Measurements from ENCODE around the gene SHROOM3. TPM values are rescaled to one million over a fixed set of nuclear protein-coding genes. Genes with fewer than 3 reads are reported as not detected.
A peak's percentile ranks its signal among the peaks of the same experiment; 100 is the strongest.

Gene SHROOM3
- total RNA-seq, 2 donors from 2014 or later, result 18.1 to 21.8 TPM

DNA sequence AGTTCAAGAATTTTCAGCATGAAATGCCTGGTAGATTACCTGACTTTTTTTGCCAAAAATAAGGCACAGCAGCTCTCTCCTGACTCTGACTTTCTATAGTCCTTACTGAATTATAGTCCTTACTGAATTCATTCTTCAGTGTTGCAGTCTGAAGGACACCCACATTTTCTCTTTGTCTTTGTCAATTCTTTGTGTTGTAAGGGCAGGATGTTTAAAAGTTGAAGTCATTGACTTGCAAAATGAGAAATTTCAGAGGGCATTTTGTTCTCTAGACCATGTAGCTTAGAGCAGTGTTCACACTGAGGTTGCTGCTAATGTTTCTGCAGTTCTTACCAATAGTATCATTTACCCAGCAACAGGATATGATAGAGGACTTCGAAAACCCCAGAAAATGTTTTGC lies 295.0 kb downstream of the SHROOM3 start:
- H3K4me3 Mint-ChIP-seq, result no peak overlapping the region
- no peaks in the 10 kb centered on the region for H3K9me3 ChIP-seq (ENCODE audit: control insufficient read depth, low read length)
- peaks cover 14% of the 10 kb centered on the region for H3K4me1 ChIP-seq (ENCODE audit: control insufficient read depth, insufficient read depth, low read length)
- no peak overlapping the region for H3K27ac Mint-ChIP-seq
- WGBS, 2 experiments (ENCODE audit: insufficient coverage in 1 of 2, insufficient read length in 1 of 2), result 100% methylated on average over 1 of the region's 1 CpG; no CpG with 5 or more reads in 1 of the 2 experiments
- H3K9ac ChIP-seq (ENCODE audit: extremely low read depth, low read length, poor library complexity, severe bottlenecking), result no peak overlapping the region
- H3K9me3 Mint-ChIP-seq, result peaks cover 10% of the 10 kb centered on the region
- peaks cover 15% of the 10 kb centered on the region for H3K36me3 Mint-ChIP-seq (ENCODE audit: low read depth)
- DNase-seq, result no peak
- TF ChIP-seq, protein P1, sequence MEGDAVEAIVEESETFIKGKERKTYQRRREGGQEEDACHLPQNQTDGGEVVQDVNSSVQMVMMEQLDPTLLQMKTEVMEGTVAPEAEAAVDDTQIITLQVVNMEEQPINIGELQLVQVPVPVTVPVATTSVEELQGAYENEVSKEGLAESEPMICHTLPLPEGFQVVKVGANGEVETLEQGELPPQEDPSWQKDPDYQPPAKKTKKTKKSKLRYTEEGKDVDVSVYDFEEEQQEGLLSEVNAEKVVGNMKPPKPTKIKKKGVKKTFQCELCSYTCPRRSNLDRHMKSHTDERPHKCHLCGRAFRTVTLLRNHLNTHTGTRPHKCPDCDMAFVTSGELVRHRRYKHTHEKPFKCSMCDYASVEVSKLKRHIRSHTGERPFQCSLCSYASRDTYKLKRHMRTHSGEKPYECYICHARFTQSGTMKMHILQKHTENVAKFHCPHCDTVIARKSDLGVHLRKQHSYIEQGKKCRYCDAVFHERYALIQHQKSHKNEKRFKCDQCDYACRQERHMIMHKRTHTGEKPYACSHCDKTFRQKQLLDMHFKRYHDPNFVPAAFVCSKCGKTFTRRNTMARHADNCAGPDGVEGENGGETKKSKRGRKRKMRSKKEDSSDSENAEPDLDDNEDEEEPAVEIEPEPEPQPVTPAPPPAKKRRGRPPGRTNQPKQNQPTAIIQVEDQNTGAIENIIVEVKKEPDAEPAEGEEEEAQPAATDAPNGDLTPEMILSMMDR (conservative IDR thresholded peaks at IDR 0.05), result no peak
- peak overlapping the region; percentile 57 for H3K27ac ChIP-seq (ENCODE audit: low read depth, low read length)
- no peak overlapping the region for H3K4me3 ChIP-seq (ENCODE audit: low read length)
- H3K27me3 Mint-ChIP-seq (ENCODE audit: insufficient read depth), result no peaks in the 10 kb centered on the region
- peaks cover 40% of the 10 kb centered on the region for H3K4me1 Mint-ChIP-seq
- H3K36me3 ChIP-seq (ENCODE audit: control insufficient read depth, insufficient read depth, low read length), result peaks cover 16% of the 10 kb centered on the region
- H3K27me3 ChIP-seq (ENCODE audit: control insufficient read depth, insufficient read depth, low read length, poor library complexity, severe bottlenecking), result no peaks in the 10 kb centered on the region

DNA sequence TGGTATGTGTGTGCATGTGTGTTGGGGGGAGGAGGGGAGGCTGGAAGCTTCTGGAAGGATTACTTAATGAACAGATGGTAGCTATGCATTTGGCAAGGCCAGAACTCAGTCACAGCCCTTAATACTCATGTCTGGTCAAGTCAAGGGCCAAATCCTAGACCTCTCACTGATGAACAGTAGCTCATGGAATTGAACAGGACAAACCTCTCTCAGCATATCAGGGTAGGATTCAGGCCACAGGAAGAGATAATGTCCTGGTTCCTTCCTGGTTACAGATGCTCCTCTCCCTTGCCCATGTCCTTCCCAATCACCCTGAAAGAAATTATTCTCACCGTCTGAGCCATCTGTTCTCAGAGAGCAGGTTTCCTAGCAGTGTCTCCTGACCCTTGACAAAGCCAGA lies 297.2 kb downstream of the SHROOM3 start:
- H3K27ac Mint-ChIP-seq, result no peak overlapping the region
- H3K27me3 Mint-ChIP-seq (ENCODE audit: insufficient read depth), result no peaks in the 10 kb centered on the region
- peaks cover 6% of the 10 kb centered on the region for H3K9me3 Mint-ChIP-seq
- peaks cover 19% of the 10 kb centered on the region for H3K36me3 ChIP-seq (ENCODE audit: control insufficient read depth, insufficient read depth, low read length)
- no peak overlapping the region for H3K4me3 ChIP-seq (ENCODE audit: low read length)
- peaks cover 14% of the 10 kb centered on the region for H3K4me1 ChIP-seq (ENCODE audit: control insufficient read depth, insufficient read depth, low read length)
- no peaks in the 10 kb centered on the region for H3K27me3 ChIP-seq (ENCODE audit: control insufficient read depth, insufficient read depth, low read length, poor library complexity, severe bottlenecking)
- 100% methylated on average over 1 of the region's 1 CpG; no CpG with 5 or more reads in 1 of the 2 experiments for WGBS, 2 experiments (ENCODE audit: insufficient coverage in 1 of 2, insufficient read length in 1 of 2)
- no peaks in the 10 kb centered on the region for H3K9me3 ChIP-seq (ENCODE audit: control insufficient read depth, low read length)
- no peak overlapping the region for H3K27ac ChIP-seq (ENCODE audit: low read depth, low read length)
- H3K4me1 Mint-ChIP-seq, result peaks cover 29% of the 10 kb centered on the region
- DNase-seq, result no peak
- no peak overlapping the region for H3K9ac ChIP-seq (ENCODE audit: extremely low read depth, low read length, poor library complexity, severe bottlenecking)
- no peak overlapping the region for H3K4me3 Mint-ChIP-seq
- TF ChIP-seq, protein P1 (conservative IDR thresholded peaks at IDR 0.05), result no peak
- peaks cover 9% of the 10 kb centered on the region for H3K36me3 Mint-ChIP-seq (ENCODE audit: low read depth)

DNA sequence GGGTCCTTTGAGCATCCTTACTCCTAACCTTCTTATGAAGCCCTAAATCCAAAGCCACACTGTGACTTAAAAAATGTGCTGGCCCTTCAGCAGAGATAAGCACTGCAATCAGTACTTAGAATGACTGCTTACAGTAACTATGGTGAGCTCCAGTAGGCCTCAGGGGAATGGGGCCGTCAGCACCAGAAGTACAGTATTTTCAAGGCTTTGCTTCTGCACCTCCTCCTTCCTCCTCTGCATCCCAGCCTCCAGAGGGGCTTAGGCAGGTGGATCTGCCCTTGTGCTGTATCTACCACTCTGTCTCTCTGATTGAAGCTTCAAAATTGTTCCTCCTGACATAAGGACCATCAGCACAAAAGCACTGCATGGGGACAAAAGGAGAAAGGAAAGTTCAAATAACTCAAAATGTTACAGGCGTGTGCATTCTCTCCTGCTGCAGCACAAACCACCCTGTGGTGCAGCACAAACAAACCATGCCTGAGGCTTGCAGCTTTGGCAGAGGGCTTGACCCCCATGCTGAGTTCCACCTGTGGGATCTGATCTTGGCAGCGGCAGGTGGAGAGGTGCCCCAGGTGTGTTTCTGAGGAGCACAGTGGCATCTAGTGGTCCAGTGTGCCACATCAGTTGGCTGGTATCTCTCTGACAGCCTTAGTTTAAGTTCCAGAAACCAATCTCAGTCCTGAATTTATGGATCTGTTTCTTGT lies 298.2 kb downstream of the SHROOM3 start:
- peaks cover 29% of the 10 kb centered on the region for H3K4me1 Mint-ChIP-seq
- peak; percentile 77 for DNase-seq
- peaks cover 4% of the 10 kb centered on the region for H3K9me3 Mint-ChIP-seq
- 79 to 84% methylated on average over 3 of the region's 3 CpGs for WGBS, 2 experiments (ENCODE audit: insufficient coverage in 1 of 2, insufficient read length in 1 of 2)
- H3K4me3 Mint-ChIP-seq, result no peak overlapping the region
- Histone ChIP-seq H3K27me3 (ENCODE audit: control insufficient read depth, insufficient read depth, low read length, poor library complexity, severe bottlenecking) (no peaks in the 10 kb centered on the region), H3K9ac (ENCODE audit: extremely low read depth, low read length, poor library complexity, severe bottlenecking) (no peak overlapping the region), H3K4me1 (ENCODE audit: control insufficient read depth, insufficient read depth, low read length) (peaks cover 14% of the 10 kb centered on the region), H3K36me3 (ENCODE audit: control insufficient read depth, insufficient read depth, low read length) (peaks cover 19% of the 10 kb centered on the region), H3K27ac (ENCODE audit: low read depth, low read length) (peak overlapping the region; percentile 51), H3K9me3 (ENCODE audit: control insufficient read depth, low read length) (no peaks in the 10 kb centered on the region), H3K4me3 (ENCODE audit: low read length) (no peak overlapping the region)
- H3K27me3 Mint-ChIP-seq (ENCODE audit: insufficient read depth), result no peaks in the 10 kb centered on the region
- TF ChIP-seq, protein P1 (conservative IDR thresholded peaks at IDR 0.05), result peak; percentile 64
- H3K27ac Mint-ChIP-seq, result no peak overlapping the region
- peaks cover 9% of the 10 kb centered on the region for H3K36me3 Mint-ChIP-seq (ENCODE audit: low read depth)

All from endodermal cell (in vitro differentiated cells).